Urinary bladder (tissue), 4 donors: ENCODE results near the gene DPH5. TPM values are rescaled to one million over a fixed set of nuclear protein-coding genes. Genes with fewer than 3 reads are reported as not detected.
A peak's percentile ranks its signal among the peaks of the same experiment; 100 is the strongest.
"Not testable (repeated sequence)": the region's sequence is repeated elsewhere in the genome, so short reads cannot be mapped to it uniquely, and the experiment has no call there.

Experiments used
- DNase-seq: peaks from one replicate; pipeline ENCODE4 v3.0.0-alpha.2; 2015; ENCODE audit errors: extremely low spot score
- H3K27ac ChIP-seq: one replicate; pipeline ENCODE4 v1.5.1; 2013; ENCODE audit warnings: low read depth, mild to moderate bottlenecking, moderate library complexity
- H3K36me3 ChIP-seq: one replicate; pipeline ENCODE4 v1.6.1; 2013; ENCODE audit warnings: mild to moderate bottlenecking, moderate library complexity; ENCODE audit not compliant: insufficient read depth
- H3K4me1 ChIP-seq: one replicate; pipeline ENCODE4 v1.6.1; 2013; ENCODE audit warnings: mild to moderate bottlenecking, moderate library complexity; ENCODE audit not compliant: insufficient read depth
- H3K4me3 ChIP-seq: one replicate; pipeline ENCODE4 v1.5.1; 2013; ENCODE audit warnings: low read depth, low read length
- WGBS: extraction: QIAGEN DNeasy Blood & Tissue Kit; methylation state at CpG from one replicate; pipeline ENCODE4 v1.1.7; 2013; 5-methylcytosine and 5-hydroxymethylcytosine counted together
- polyA plus RNA-seq: library from polyadenylated mRNA; stranded (reverse); fragments of 200-250 nt; gene quantifications from one replicate; pipeline ENCODE4 v1.2.3, GENCODE V29; 2013
- total RNA-seq: library from RNA; depleted of rRNA; stranded (reverse); fragments of >200 nt; gene quantifications from one replicate; pipeline ENCODE4 v1.2.3, GENCODE V29; 2014
- donor health status: healthy with polysubstance abuse.
- donor health status: healthy.

DPH5 gene
- total and polyA plus RNA-seq, 2 donors, result 23.9 to 36.4 TPM

DNA sequence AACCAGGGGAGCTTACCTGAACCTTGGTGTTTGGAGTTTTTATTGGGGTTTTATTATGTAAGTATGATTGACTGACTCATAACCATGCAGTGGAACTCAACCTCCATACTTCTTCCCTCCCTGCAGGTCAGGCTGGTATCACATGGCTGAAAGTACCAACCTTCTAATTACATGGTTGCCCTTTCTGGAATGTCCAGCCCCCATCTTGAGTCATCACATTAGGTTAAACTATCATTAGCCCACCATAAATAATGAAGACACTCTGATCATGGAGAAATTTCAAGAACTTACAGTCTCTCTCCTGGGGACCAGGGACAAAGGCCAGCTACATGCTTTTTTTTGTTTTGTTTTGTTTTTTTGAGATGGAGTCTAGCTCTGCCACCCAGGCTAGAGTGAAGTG is 19.2 kb upstream of the DPH5 start:
- no peak overlapping the region for H3K27ac ChIP-seq
- DNase-seq, result no peak

DNA sequence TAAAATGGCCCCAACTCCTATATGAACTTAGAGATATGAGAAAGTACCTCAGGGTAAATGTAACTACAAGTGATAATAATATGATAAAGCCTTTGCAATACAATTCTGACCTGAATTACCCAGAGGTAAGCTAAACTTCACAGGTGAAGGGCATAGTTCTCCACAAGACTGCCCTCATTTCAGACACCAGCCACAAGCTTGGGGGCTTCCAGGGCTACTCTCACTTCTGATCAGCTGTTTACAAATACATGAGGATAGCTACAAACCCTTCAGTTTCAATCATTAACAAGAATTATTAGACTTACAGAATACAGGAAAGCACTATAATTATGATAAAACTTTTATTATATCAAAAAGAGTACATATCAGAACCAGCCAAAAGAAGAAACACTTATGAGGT is 18.7 kb upstream of the DPH5 start:
- no peak overlapping the region for H3K27ac ChIP-seq
- H3K4me3 ChIP-seq, result no peak overlapping the region
- no peak for DNase-seq
- no peaks in the 10 kb centered on the region for H3K4me1 ChIP-seq
- no peaks in the 10 kb centered on the region for H3K36me3 ChIP-seq

More for the DNA sequence above, 19.2 kb upstream of the DPH5 start:
- Histone ChIP-seq H3K4me1 (no peaks in the 10 kb centered on the region), H3K4me3 (no peak overlapping the region), H3K36me3 (no peaks in the 10 kb centered on the region)

DNA sequence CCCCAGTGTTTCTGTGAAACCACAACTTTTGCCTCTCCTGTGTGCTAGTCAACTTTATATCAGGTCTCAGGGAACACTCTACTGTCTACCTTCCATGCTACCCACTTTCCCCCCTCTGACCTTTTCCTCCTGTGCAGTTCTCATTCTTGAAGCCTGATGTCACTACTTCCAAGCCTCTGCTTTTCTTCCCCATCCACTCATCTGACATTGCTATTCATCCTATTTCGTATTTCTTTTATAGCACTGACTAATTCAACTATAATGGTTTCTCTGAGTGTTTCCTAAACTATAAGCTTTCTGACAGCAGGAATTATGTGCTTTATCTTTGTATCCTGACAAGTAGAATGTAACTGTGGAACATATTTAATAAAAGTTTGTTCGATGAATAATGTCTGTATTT is 18.2 kb upstream of the DPH5 start:
- 31% methylated on average over 2 of the region's 2 CpGs for WGBS
- H3K27ac ChIP-seq, result no peak overlapping the region

DNA sequence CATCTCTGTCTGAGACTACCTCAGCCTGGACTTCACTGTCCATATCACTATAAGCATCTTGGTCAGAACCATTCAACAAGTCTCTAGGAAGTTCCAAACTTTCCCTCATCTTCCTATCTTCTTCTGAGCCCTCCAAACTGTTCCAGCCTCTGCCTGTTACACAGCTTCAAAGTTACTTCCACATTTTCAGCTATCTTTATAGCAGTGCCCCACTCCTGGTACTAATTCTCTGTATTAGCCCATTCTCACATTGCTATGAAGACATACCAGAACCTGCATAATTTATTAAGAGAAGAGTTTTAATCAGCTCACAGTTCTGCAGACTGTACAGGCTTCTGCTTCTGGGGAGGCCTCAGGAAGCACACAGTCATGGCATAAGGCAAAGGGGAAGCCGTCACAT is 15.7 kb upstream of the DPH5 start:
- no peak overlapping the region for H3K27ac ChIP-seq
- no peaks in the 10 kb centered on the region for H3K4me1 ChIP-seq
- H3K4me3 ChIP-seq, result no peak overlapping the region
- no peak for DNase-seq
- H3K36me3 ChIP-seq, result no peaks in the 10 kb centered on the region
- 95% methylated on average over 1 of the region's 1 CpG for WGBS

More for the DNA sequence above, 18.2 kb upstream of the DPH5 start:
- DNase-seq, result no peak
- Histone ChIP-seq H3K4me1 (no peaks in the 10 kb centered on the region), H3K4me3 (no peak overlapping the region), H3K36me3 (no peaks in the 10 kb centered on the region)

GRCh38 chr1:101040666-101041065 is 15.1 kb upstream of the DPH5 start:
- Histone ChIP-seq H3K27ac (no peak overlapping the region), H3K4me3 (no peak overlapping the region), H3K36me3 (no peaks in the 10 kb centered on the region), H3K4me1 (no peaks in the 10 kb centered on the region)
- DNase-seq, result no peak
- 97% methylated on average over 2 of the region's 2 CpGs for WGBS

DNA sequence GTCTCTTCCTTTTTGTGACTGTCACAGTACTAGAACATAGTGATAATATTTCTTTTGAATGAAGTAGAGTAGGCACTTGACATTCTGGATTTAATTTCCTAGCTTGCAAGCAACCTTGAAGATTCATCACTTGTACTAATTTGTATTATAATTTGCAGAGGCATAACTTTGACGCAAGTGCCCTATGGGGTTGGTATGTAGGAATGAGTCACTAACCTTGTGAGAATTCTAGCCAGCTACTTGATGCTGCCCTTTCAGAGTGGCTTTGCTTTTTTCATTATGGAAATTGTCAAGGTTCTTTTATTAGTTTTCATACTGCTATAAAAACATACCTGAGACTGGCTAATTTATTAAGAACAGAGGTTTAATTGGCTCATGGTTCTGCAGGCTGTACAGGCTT is 13.7 kb upstream of the DPH5 start:
- H3K4me1 ChIP-seq, result no peaks in the 10 kb centered on the region
- H3K27ac ChIP-seq, result no peak overlapping the region
- H3K4me3 ChIP-seq, result no peak overlapping the region
- WGBS, result 95% methylated on average over 1 of the region's 1 CpG
- no peaks in the 10 kb centered on the region for H3K36me3 ChIP-seq
- no peak for DNase-seq

- WGBS, result 57% methylated on average over 3 of the region's 3 CpGs
- Histone ChIP-seq H3K4me1 (no peaks in the 10 kb centered on the region), H3K36me3 (no peaks in the 10 kb centered on the region), H3K27ac (no peak overlapping the region), H3K4me3 (no peak overlapping the region)
- DNase-seq, result no peak
These were observed 11.7 kb upstream of the DPH5 start for GRCh38 chr1:101037316-101037715.

- Histone ChIP-seq H3K4me3 (no peak overlapping the region), H3K36me3 (no peaks in the 10 kb centered on the region), H3K4me1 (no peaks in the 10 kb centered on the region), H3K27ac (no peak overlapping the region)
- WGBS, result 98% methylated on average over 2 of the region's 2 CpGs
- DNase-seq, result no peak
These were observed 7.4 kb upstream of the DPH5 start for GRCh38 chr1:101033017-101033416.

- H3K27ac ChIP-seq, H3K4me1 ChIP-seq, DNase-seq, H3K4me3 ChIP-seq, H3K36me3 ChIP-seq: not testable (repeated sequence)
- 98% methylated on average over 2 of the region's 2 CpGs for WGBS
These were observed 6.5 kb upstream of the DPH5 start for GRCh38 chr1:101032129-101032528.

- WGBS, result 88% methylated on average over 4 of the region's 4 CpGs
- DNase-seq, result no peak
- H3K36me3 ChIP-seq, result no peaks in the 10 kb centered on the region
- no peaks in the 10 kb centered on the region for H3K4me1 ChIP-seq
- no peak overlapping the region for H3K27ac ChIP-seq
- no peak overlapping the region for H3K4me3 ChIP-seq
These were observed 5.3 kb upstream of the DPH5 start for GRCh38 chr1:101030881-101031280.

DNA sequence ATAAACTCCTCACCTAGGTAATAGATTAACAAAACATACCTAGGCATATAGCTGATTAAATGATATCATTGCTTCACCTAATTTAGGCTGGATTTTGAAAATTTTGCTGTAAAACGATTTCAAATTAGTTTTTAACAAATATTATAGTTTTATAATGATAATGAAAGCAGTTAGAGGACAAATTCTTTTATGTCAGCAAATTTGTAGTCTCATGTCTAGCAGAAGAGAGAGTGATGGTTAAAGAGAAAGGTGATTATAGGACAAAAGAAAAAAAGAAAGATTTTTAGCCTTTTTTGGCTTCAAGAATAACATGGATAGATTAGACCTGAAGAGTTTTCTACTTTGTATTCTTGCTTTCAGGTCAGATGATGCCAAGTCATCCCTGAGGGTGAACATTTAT is 3.6 kb upstream of the DPH5 start:
- Histone ChIP-seq H3K4me3 (no peak overlapping the region), H3K36me3 (no peaks in the 10 kb centered on the region), H3K27ac (no peak overlapping the region), H3K4me1 (no peaks in the 10 kb centered on the region)
- 93% methylated on average over 1 of the region's 1 CpG for WGBS
- no peak for DNase-seq

- 61% methylated on average over 2 of the region's 2 CpGs for WGBS
- H3K36me3 ChIP-seq, result no peaks in the 10 kb centered on the region
- H3K4me3 ChIP-seq, result no peak overlapping the region
- no peak overlapping the region for H3K27ac ChIP-seq
- peaks cover 1% of the 10 kb centered on the region for H3K4me1 ChIP-seq
- no peak for DNase-seq
These were observed 2.9 kb upstream of the DPH5 start for GRCh38 chr1:101028466-101028865.

- DNase-seq, result no peak
- no peak overlapping the region for H3K27ac ChIP-seq
- H3K36me3 ChIP-seq, result no peaks in the 10 kb centered on the region
- H3K4me3 ChIP-seq, result no peak overlapping the region
- 91% methylated on average over 6 of the region's 6 CpGs for WGBS
- H3K4me1 ChIP-seq, result peaks cover 1% of the 10 kb centered on the region
These were observed 1.7 kb upstream of the DPH5 start for GRCh38 chr1:101027194-101027772.

DNA sequence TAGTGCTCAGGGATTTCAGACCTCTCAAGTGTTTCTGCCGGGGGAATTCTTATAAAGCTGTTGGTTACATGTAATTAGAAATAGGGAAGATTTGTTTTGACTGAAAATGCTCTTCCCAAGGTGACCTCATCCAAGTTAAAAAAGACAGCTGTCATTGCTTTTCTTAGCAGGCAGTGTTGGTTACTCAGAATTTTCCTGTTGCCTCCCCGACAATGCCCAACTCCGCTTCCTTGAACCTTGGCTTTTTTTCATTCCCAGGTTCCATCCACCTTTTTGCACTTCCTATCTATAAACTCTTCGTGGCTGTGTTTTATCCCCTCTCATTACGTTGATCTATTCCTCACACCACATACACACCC is 825 bp upstream of the DPH5 start:
- WGBS, result 52% methylated on average over 5 of the region's 5 CpGs
- Histone ChIP-seq H3K4me3 (peak overlapping the region; percentile 70), H3K36me3 (no peaks in the 10 kb centered on the region), H3K4me1 (peaks cover 1% of the 10 kb centered on the region), H3K27ac (no peak overlapping the region)
- DNase-seq, result no peak

GRCh38 chr1:101025283-101025656 is 314 bp downstream of the DPH5 start:
- DNase-seq, result no peak
- H3K36me3 ChIP-seq, result no peaks in the 10 kb centered on the region
- peaks cover 1% of the 10 kb centered on the region for H3K4me1 ChIP-seq
- WGBS, result under 1% methylated on average over 9 of the region's 9 CpGs
- H3K4me3 ChIP-seq, result peak overlapping the region; percentile 70
- peak overlapping the region; percentile 27 for H3K27ac ChIP-seq
